ENCODE measurements around the gene AGO3. TPM values are rescaled to one million over a fixed set of nuclear protein-coding genes. Genes with fewer than 3 reads are reported as not detected.

AGO3 gene
- total RNA-seq, 2 experiments from 2014 or later = 22.5 to 42.0 TPM

DNA sequence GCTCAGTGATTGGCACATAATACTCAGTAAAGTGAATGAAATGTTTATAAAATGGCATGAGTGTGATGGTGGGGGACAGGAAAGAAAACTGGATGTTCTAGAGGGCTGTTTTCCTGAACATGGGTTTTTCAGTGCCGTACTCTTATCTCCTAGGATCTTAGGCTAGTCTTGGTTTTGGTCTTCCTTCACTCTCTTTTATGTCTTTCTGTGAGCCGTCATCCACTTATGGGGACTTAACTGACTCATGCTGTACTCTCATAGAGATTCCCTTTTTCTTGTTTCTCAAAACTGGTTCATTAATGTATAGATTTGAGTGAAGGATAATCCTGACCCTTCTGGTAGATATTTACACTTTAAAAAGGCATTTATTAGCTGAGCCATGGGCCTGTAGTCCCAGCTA, 16.6 kb downstream of the AGO3 start:
- DNase-seq (ENCODE audit: low spot score) = no peak
- H4K20me1 ChIP-seq (ENCODE audit: insufficient read depth, low read length) = no peaks in the 10 kb centered on the region
- H3K79me2 ChIP-seq (ENCODE audit: insufficient read depth, low read depth, low read length) = peaks cover 30% of the 10 kb centered on the region
- H3K9me3 ChIP-seq (ENCODE audit: low read length) = no peaks in the 10 kb centered on the region; the same call in 1 of the 2 replicates
- H3K27ac ChIP-seq (ENCODE audit: low read depth, low read length, poor library complexity, severe bottlenecking) = no peak overlapping the region
- H3K4me1 ChIP-seq (ENCODE audit: insufficient read depth, low read length, poor library complexity, severe bottlenecking) = peaks cover 4% of the 10 kb centered on the region
- H2AFZ ChIP-seq (ENCODE audit: low read length) = no peak overlapping the region
- H3K9me2 ChIP-seq (ENCODE audit: insufficient read depth, low read length) = no peaks in the 10 kb centered on the region
- no TSS peak for BruUV-seq (replicated peaks)
- intact Hi-C loops (cut with micrococcal nuclease; ENCODE audit: unreplicated experiment) = no loop called here
- H3K36me3 ChIP-seq (ENCODE audit: insufficient read depth, low read length) = peaks cover 35% of the 10 kb centered on the region
- H3K4me3 ChIP-seq (ENCODE audit: low read depth, low read length, poor library complexity, severe bottlenecking) = no peak overlapping the region
- no peak overlapping the region for H3K4me2 ChIP-seq (ENCODE audit: low read length)
- CTCF ChIA-PET (ENCODE audit: unreplicated experiment) = no interaction called here
- TF ChIP-seq, protein P1, sequence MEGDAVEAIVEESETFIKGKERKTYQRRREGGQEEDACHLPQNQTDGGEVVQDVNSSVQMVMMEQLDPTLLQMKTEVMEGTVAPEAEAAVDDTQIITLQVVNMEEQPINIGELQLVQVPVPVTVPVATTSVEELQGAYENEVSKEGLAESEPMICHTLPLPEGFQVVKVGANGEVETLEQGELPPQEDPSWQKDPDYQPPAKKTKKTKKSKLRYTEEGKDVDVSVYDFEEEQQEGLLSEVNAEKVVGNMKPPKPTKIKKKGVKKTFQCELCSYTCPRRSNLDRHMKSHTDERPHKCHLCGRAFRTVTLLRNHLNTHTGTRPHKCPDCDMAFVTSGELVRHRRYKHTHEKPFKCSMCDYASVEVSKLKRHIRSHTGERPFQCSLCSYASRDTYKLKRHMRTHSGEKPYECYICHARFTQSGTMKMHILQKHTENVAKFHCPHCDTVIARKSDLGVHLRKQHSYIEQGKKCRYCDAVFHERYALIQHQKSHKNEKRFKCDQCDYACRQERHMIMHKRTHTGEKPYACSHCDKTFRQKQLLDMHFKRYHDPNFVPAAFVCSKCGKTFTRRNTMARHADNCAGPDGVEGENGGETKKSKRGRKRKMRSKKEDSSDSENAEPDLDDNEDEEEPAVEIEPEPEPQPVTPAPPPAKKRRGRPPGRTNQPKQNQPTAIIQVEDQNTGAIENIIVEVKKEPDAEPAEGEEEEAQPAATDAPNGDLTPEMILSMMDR (conservative IDR thresholded peaks at IDR 0.05; ENCODE audit: low read length) = no peak
- no peak for TF ChIP-seq EZH2phosphoT487 (IDR thresholded peaks at IDR 0.05; ENCODE audit: borderline replicate concordance, low read depth, low read length)
- POLR2A ChIA-PET = interaction anchor here (0.6 kb wide), 1 partner anchor 9 kb away, joined by 4 read pairs; no protein-coding TSS in a partner anchor

DNA sequence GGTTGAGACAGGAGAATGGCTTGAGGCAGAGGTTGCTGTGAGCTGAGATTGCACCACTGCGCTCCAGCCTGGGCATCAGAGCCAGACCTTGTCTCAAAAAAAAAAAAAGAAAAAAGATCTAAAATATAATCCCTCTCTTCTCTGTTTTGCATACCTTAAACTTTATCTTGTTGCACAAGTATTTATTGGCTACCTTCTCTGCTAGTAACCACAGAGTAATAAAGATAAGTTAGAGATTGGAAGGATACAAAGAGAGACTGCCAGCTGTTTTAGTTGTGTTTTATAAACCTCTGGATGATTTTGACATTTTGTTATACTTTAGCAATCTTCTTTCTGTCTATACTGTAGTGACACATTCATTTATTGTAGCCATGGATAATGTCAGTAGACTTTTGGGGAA, 27.7 kb downstream of the AGO3 start:
- H3K9me2 ChIP-seq (ENCODE audit: insufficient read depth, low read length) = no peaks in the 10 kb centered on the region
- no peaks in the 10 kb centered on the region for H3K9me3 ChIP-seq (ENCODE audit: low read length)
- ChIA-PET POLR2A (no interaction called here), CTCF (ENCODE audit: unreplicated experiment) (no interaction called here)
- H3K4me1 ChIP-seq (ENCODE audit: insufficient read depth, low read length, poor library complexity, severe bottlenecking) = no peaks in the 10 kb centered on the region
- intact Hi-C loops (cut with micrococcal nuclease; ENCODE audit: unreplicated experiment) = no loop called here
- no peak overlapping the region for H3K27ac ChIP-seq (ENCODE audit: low read depth, low read length, poor library complexity, severe bottlenecking)
- no peak overlapping the region for H2AFZ ChIP-seq (ENCODE audit: low read length)
- TF ChIP-seq EZH2phosphoT487 (IDR thresholded peaks at IDR 0.05; ENCODE audit: borderline replicate concordance, low read depth, low read length) = no peak
- TF ChIP-seq, protein P1 (conservative IDR thresholded peaks at IDR 0.05; ENCODE audit: low read length) = no peak
- no peak overlapping the region for H3K4me2 ChIP-seq (ENCODE audit: low read length)
- H3K36me3 ChIP-seq (ENCODE audit: insufficient read depth, low read length) = no peaks in the 10 kb centered on the region
- no peaks in the 10 kb centered on the region for H4K20me1 ChIP-seq (ENCODE audit: insufficient read depth, low read length)
- no peak for DNase-seq (ENCODE audit: low spot score)
- BruUV-seq (replicated peaks) = no TSS peak
- H3K4me3 ChIP-seq (ENCODE audit: low read depth, low read length, poor library complexity, severe bottlenecking) = no peak overlapping the region
- H3K79me2 ChIP-seq (ENCODE audit: insufficient read depth, low read depth, low read length) = no peaks in the 10 kb centered on the region; the same call in 1 of the 2 replicates

DNA sequence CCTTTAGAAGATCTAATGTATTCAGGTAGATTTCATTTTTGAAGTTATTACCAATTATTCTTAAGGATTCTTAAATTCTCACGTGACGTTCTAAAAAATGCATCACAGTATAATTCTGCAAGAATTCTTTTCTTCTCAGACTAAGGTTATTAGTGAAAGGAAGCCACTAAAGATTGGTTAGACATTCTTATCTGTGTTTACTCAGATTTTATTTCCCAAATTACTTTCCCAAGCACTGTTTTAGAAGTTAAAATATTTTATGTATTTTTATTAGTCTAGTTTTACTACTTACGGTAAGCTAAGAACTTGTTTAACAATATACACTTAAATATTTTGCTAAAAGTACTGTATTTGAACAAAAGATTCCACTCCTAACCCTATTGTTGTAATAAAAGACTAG, 28.4 kb downstream of the AGO3 start:
- Histone ChIP-seq H3K9me2 (ENCODE audit: insufficient read depth, low read length) (no peaks in the 10 kb centered on the region), H2AFZ (ENCODE audit: low read length) (no peak overlapping the region), H3K4me1 (ENCODE audit: insufficient read depth, low read length, poor library complexity, severe bottlenecking) (no peaks in the 10 kb centered on the region), H3K9me3 (ENCODE audit: low read length) (no peaks in the 10 kb centered on the region), H4K20me1 (ENCODE audit: insufficient read depth, low read length) (no peaks in the 10 kb centered on the region), H3K4me2 (ENCODE audit: low read length) (no peak overlapping the region), H3K36me3 (ENCODE audit: insufficient read depth, low read length) (no peaks in the 10 kb centered on the region), H3K79me2 (ENCODE audit: insufficient read depth, low read depth, low read length) (no peaks in the 10 kb centered on the region; the same call in 1 of the 2 replicates), H3K27ac (ENCODE audit: low read depth, low read length, poor library complexity, severe bottlenecking) (no peak overlapping the region), H3K4me3 (ENCODE audit: low read depth, low read length, poor library complexity, severe bottlenecking) (no peak overlapping the region)
- BruUV-seq (replicated peaks) = no TSS peak
- POLR2A ChIA-PET = interaction anchor here (0.6 kb wide), 1 partner anchor 733 kb away, joined by 3 read pairs; no protein-coding TSS in a partner anchor
- TF ChIP-seq, protein P1 (conservative IDR thresholded peaks at IDR 0.05; ENCODE audit: low read length) = no peak
- TF ChIP-seq EZH2phosphoT487 (IDR thresholded peaks at IDR 0.05; ENCODE audit: borderline replicate concordance, low read depth, low read length) = no peak
- DNase-seq (ENCODE audit: low spot score) = no peak
- intact Hi-C loops (cut with micrococcal nuclease; ENCODE audit: unreplicated experiment) = no loop called here
- CTCF ChIA-PET (ENCODE audit: unreplicated experiment) = no interaction called here
